HCT116 (cell line): ENCODE data around the gene RPAIN. TPM values are rescaled to one million over a fixed set of nuclear protein-coding genes. Genes with fewer than 3 reads are reported as not detected.

Experiments used
- ATAC-seq: fragments of 200-7000 bp; cut with Tn5 transposase; 2 replicates; pipeline ENCODE4 v1.9.1; 2020; ENCODE audit warnings: mild to moderate bottlenecking, moderate library complexity
- BruUV-seq: library from RNA; stranded (reverse); fragments of 400-500 nt; replicated peaks from 2 replicates; lab custom pipeline; 2021; lab: Mats Ljungman, UMichigan
- CTCF ChIA-PET: fragments of 300-600 bp; sonication (Branson Sonifier 250); formaldehyde crosslinking; loops from one replicate; lab custom pipeline; 2021; ENCODE audit warnings: antibody characterized with exemption; lab: Charles Lee
- POLR2A ChIA-PET: fragments of 300-600, 350-600 bp; sonication (Branson Sonifier 250); formaldehyde crosslinking; loops from one replicate; lab custom pipeline; 2021; ENCODE audit warnings: antibody characterized with exemption; lab: Charles Lee
- RAD21 ChIA-PET, 2 experiments: fragments of 300-600 bp; sonication (Branson Sonifier 250); formaldehyde crosslinking; loops; one replicate each; lab custom pipeline; 2023; ENCODE audit warnings: low total read pairs in 2 of 2; ENCODE audit not compliant: uncharacterized antibody in 2 of 2, unreplicated experiment in 2 of 2, low non-redundant PET in 1 of 2; lab: Charles Lee
- DNase-seq: peaks from one replicate; pipeline ENCODE4 v3.0.0-alpha.2; 2010; ENCODE audit warnings: low read depth, low spot score
- H2AFZ ChIP-seq: fragments of 200-600 bp; shearing (Covaris generic), sonication (generic); 2 replicates; pipeline ENCODE4 v1.6.1; 2017; ENCODE audit warnings: low read depth, mixed run types, mixed read lengths, antibody characterized with exemption, low read length; ENCODE audit not compliant: poor library complexity, severe bottlenecking
- H3K27ac ChIP-seq: 2 replicates; pipeline ENCODE4 v1.5.1; 2012; ENCODE audit warnings: low read depth, low read length
- H3K27me3 ChIP-seq: fragments of 200-600 bp; sonication (generic); 2 replicates; pipeline ENCODE4 v1.6.1; 2016; ENCODE audit warnings: mixed run types, low read length, mixed read lengths; ENCODE audit not compliant: insufficient read depth
- H3K36me3 ChIP-seq, 2 experiments: fragments of 200-500 bp in 1 of 2; fragments of 200-600 bp in 1 of 2; sonication (Bioruptor generic) in 1 of 2; sonication (generic) in 1 of 2; 2 replicates each; pipeline versions ENCODE4 v1.5.1 to v1.6.1; 2014 to 2016; ENCODE audit warnings: low read length in 2 of 2, inconsistent platforms in 1 of 2, mixed read lengths in 1 of 2, mixed run types in 1 of 2; ENCODE audit not compliant: insufficient read depth in 2 of 2, control insufficient read depth in 1 of 2
- H3K4me1 ChIP-seq, 2 experiments: fragments of 200-600 bp in 1 of 2; sonication (generic) in 1 of 2; 2 replicates each; pipeline versions ENCODE4 v1.5.1 to v1.6.1; 2012 to 2017; ENCODE audit warnings: low read length in 2 of 2, inconsistent platforms in 1 of 2, mild to moderate bottlenecking in 1 of 2, mixed read lengths in 1 of 2, mixed run types in 1 of 2, moderate library complexity in 1 of 2; ENCODE audit not compliant: insufficient read depth in 2 of 2, control insufficient read depth in 1 of 2
- H3K4me2 ChIP-seq: fragments of 200-600 bp; sonication (generic); 2 replicates; pipeline ENCODE4 v1.6.1; 2017; ENCODE audit warnings: mixed run types, low read length, mixed read lengths
- H3K4me3 ChIP-seq, 2 experiments: fragments of 200-600 bp in 1 of 2; sonication (generic) in 1 of 2; replicated peaks in 1 of 2; 2 replicates each; pipeline ENCODE4 v1.5.1; 2011 to 2016; ENCODE audit warnings: low read length in 2 of 2, control low read depth in 1 of 2, low read depth in 1 of 2, mild to moderate bottlenecking in 1 of 2, mixed read lengths in 1 of 2, mixed run types in 1 of 2
- H3K79me2 ChIP-seq: fragments of 200-600 bp; sonication (generic); 2 replicates; pipeline ENCODE4 v1.6.1; 2017; ENCODE audit warnings: mild to moderate bottlenecking, mixed run types, low read length, moderate library complexity, mixed read lengths; ENCODE audit not compliant: insufficient read depth
- H3K9ac ChIP-seq: fragments of 200-600 bp; sonication (generic); 2 replicates; pipeline ENCODE4 v1.6.1; 2016; ENCODE audit warnings: low read length, mixed read lengths
- H3K9me2 ChIP-seq: fragments of 200-600 bp; sonication (generic), shearing (Covaris generic); 2 replicates; pipeline ENCODE4 v1.6.1; 2017; ENCODE audit warnings: mixed run types, mild to moderate bottlenecking, moderate library complexity; ENCODE audit not compliant: insufficient read depth
- H3K9me3 ChIP-seq, 2 experiments: fragments of 200-500 bp in 1 of 2; fragments of 200-600 bp in 1 of 2; sonication (Bioruptor generic) in 1 of 2; sonication (generic) in 1 of 2; 2 replicates each; pipeline ENCODE4 v1.6.1; 2014 to 2017; ENCODE audit warnings: low read length in 2 of 2, mixed read lengths in 2 of 2, inconsistent platforms in 1 of 2, low read depth in 1 of 2, mild to moderate bottlenecking in 1 of 2, mixed run types in 1 of 2, moderate library complexity in 1 of 2; ENCODE audit not compliant: control insufficient read depth in 1 of 2, insufficient read depth in 1 of 2
- H4K20me1 ChIP-seq: fragments of 200-600 bp; sonication (generic), shearing (Covaris generic); 2 replicates; pipeline ENCODE4 v1.6.1; 2017; ENCODE audit warnings: mixed run types, mild to moderate bottlenecking, moderate library complexity; ENCODE audit not compliant: insufficient read depth
- CBX3 ChIP-seq: IDR thresholded peaks from 2 replicates; pipeline ENCODE4 v1.6.1; 2012; ENCODE audit warnings: low read depth
- EGR1 ChIP-seq: IDR thresholded peaks from 2 replicates; pipeline ENCODE4 v1.6.1; 2012; ENCODE audit warnings: low read depth
- FOSL1 ChIP-seq: IDR thresholded peaks from 2 replicates; pipeline ENCODE4 v1.6.1; 2012; ENCODE audit warnings: low read depth
- JUND ChIP-seq: IDR thresholded peaks from 2 replicates; pipeline ENCODE4 v1.6.1; 2012
- POLR2A ChIP-seq: IDR thresholded peaks from 2 replicates; pipeline ENCODE4 v1.7.0; 2011; ENCODE audit warnings: borderline replicate concordance; ENCODE audit not compliant: insufficient read depth, insufficient read length; ENCODE audit errors: extremely low read depth
- POLR2AphosphoS5 ChIP-seq: IDR thresholded peaks from 2 replicates; pipeline ENCODE4 v1.6.1; 2011; ENCODE audit warnings: mild to moderate bottlenecking, low read depth, low read length, moderate library complexity
- RAD21 ChIP-seq: IDR thresholded peaks from 2 replicates; pipeline ENCODE4 v1.6.1; 2012; ENCODE audit warnings: low read depth, mild to moderate bottlenecking
- SIN3A ChIP-seq: IDR thresholded peaks from 2 replicates; pipeline ENCODE4 v1.6.1; 2012; ENCODE audit warnings: low read depth
- SP1 ChIP-seq: IDR thresholded peaks from 2 replicates; pipeline ENCODE4 v1.6.1; 2012; ENCODE audit warnings: low read depth
- TCF7L2 ChIP-seq: IDR thresholded peaks from 2 replicates; pipeline ENCODE4 v1.7.0; 2011; ENCODE audit warnings: borderline replicate concordance, inconsistent platforms; ENCODE audit not compliant: insufficient read depth, insufficient read length; ENCODE audit errors: extremely low read depth
- YY1 ChIP-seq: IDR thresholded peaks from 2 replicates; pipeline ENCODE4 v1.6.1; 2011; ENCODE audit warnings: low read length, low read depth, moderate library complexity, mild to moderate bottlenecking; ENCODE audit not compliant: insufficient replicate concordance; ENCODE audit errors: extremely low read depth
- ZFX ChIP-seq: fragments of 450-650 bp; IDR thresholded peaks from 2 replicates; pipeline ENCODE4 v1.6.1; 2017
- ZNF274 ChIP-seq: fragments of 200-500 bp; sonication (Bioruptor generic); IDR thresholded peaks from 2 replicates; pipeline ENCODE4 v1.6.1; 2014; ENCODE audit warnings: mild to moderate bottlenecking, low read depth, low read length, inconsistent platforms
- intact Hi-C: fragments of 100-400 bp; cut with micrococcal nuclease; formaldehyde crosslinking; loops from 2 replicates; pipeline ENCODE4 v1.10.0; 2022
- total RNA-seq: library from RNA; stranded (reverse); gene quantifications from one replicate; pipeline ENCODE4 v1.2.1, GENCODE V29; 2021; ENCODE audit not compliant: unreplicated experiment

RPAIN gene
- total RNA-seq, 1 experiment from 2014 or later = 67.9 TPM

GRCh38 chr17:5379351-5380107, 40.5 kb upstream of the RPAIN start:
- no peak for ATAC-seq
- no TSS peak for BruUV-seq
- no peak overlapping the region for H3K27ac ChIP-seq
- H3K4me2 ChIP-seq = no peak overlapping the region
- no peak overlapping the region for H3K4me3 ChIP-seq
- ChIA-PET CTCF (no interaction called here), RAD21 (no interaction called here), POLR2A (interaction anchor here (1.4 kb wide), 1 partner anchor 11 kb away, joined by 4 read pairs; no protein-coding TSS in a partner anchor)
- H3K9me2 ChIP-seq = no peaks in the 10 kb centered on the region
- no peaks in the 10 kb centered on the region for H3K27me3 ChIP-seq
- 0 out of 2 replicates have a peak, but pooled peaks cover 2% of the 10 kb centered on the region for H3K79me2 ChIP-seq
- H3K4me1 ChIP-seq = no peaks in the 10 kb centered on the region
- no peak for DNase-seq
- no peaks in the 10 kb centered on the region for H3K9me3 ChIP-seq
- H4K20me1 ChIP-seq = no peaks in the 10 kb centered on the region
- intact Hi-C loops = no loop called here
- no peak overlapping the region for H3K9ac ChIP-seq
- H3K36me3 ChIP-seq = peaks cover 39 to 42% of the 10 kb centered on the region in 2 experiments
- TF ChIP-seq POLR2AphosphoS5 = no peak; the same call in 1 of the 2 replicates
- TF ChIP-seq POLR2A = no peak
- TF ChIP-seq RAD21 = no peak
- TF ChIP-seq FOSL1 = no peak
- TF ChIP-seq SIN3A = no peak
- H2AFZ ChIP-seq = no peak overlapping the region

- no peaks in the 10 kb centered on the region for H3K27me3 ChIP-seq
- no peaks in the 10 kb centered on the region for H3K9me2 ChIP-seq
- CTCF ChIA-PET = interaction anchor here (0.9 kb wide), 1 partner anchor 58 kb away, joined by 3 read pairs; the partner anchor contains the start of gene C1QBP
- no peak overlapping the region for H2AFZ ChIP-seq
- no peak overlapping the region for H3K27ac ChIP-seq
- H4K20me1 ChIP-seq = peaks cover 1% of the 10 kb centered on the region; the same call in 1 of the 2 replicates
- intact Hi-C loops = no loop called here
- H3K4me2 ChIP-seq = no peak overlapping the region
- TF ChIP-seq TCF7L2 = no peak
- TF ChIP-seq SP1 = no peak
- TF ChIP-seq ZFX = no peak
- no peak for TF ChIP-seq ZNF274
- no peak for TF ChIP-seq EGR1
- TF ChIP-seq JUND = no peak
- no peak for TF ChIP-seq YY1
- no peak for TF ChIP-seq CBX3
- RAD21 ChIA-PET = no interaction called here
- H3K9ac ChIP-seq = no peak overlapping the region
- DNase-seq (no peak), ATAC-seq (no peak)
- H3K4me1 ChIP-seq = no peaks in the 10 kb centered on the region
- H3K4me3 ChIP-seq = no peak overlapping the region
- no peaks in the 10 kb centered on the region for H3K9me3 ChIP-seq
- H3K36me3 ChIP-seq = peaks cover 50 to 53% of the 10 kb centered on the region in 2 experiments
- POLR2A ChIA-PET = interaction anchor here (0.6 kb wide), 1 partner anchor 45 kb away, joined by 3 read pairs; no protein-coding TSS in a partner anchor
- H3K79me2 ChIP-seq = no peaks in the 10 kb centered on the region
- BruUV-seq = no TSS peak
Observed at GRCh38 chr17:5380491-5381135, 39.4 kb upstream of the RPAIN start.
